Stimulated activated CD8-positive, alpha-beta memory T cell treated with anti-CD3 and anti-CD28 coated beads, Interleukin-4, amount 100 ng/mL, for 4 hours (primary cell): ENCODE measurements around the gene UGT3A1.
"Not testable (repeated sequence)": the region's sequence is repeated elsewhere in the genome, so short reads cannot be mapped to it uniquely, and the experiment has no call there.

Experiments
- DNase-seq, 2 donors: peaks; one replicate each; pipeline ENCODE4 v3.0.0-alpha.2; 2020; ENCODE audit warnings: low read depth in 2 of 2, low spot score in 1 of 2

The UGT3A1 gene

DNA sequence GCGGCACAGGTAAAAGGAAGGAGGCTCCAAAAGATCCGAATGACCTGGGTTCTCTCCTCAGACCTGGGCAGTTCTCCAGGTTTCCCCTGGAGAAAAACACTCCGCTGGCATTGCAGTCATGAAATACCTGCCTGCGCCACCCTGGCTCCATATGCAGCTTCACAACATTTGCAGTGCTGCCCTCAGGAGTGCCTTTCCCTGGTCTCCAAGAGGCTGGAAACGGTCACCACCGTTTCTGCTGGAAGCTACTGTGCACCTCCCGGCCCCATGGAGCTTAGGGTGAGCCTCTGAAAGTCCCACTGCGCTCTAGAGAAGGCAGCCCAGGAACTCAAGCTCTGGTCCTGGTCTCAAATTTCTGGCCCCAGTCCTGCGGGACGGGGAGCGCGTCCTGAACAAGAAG, 670 bp downstream of the UGT3A1 start:
- DNase-seq, result no peak

DNA sequence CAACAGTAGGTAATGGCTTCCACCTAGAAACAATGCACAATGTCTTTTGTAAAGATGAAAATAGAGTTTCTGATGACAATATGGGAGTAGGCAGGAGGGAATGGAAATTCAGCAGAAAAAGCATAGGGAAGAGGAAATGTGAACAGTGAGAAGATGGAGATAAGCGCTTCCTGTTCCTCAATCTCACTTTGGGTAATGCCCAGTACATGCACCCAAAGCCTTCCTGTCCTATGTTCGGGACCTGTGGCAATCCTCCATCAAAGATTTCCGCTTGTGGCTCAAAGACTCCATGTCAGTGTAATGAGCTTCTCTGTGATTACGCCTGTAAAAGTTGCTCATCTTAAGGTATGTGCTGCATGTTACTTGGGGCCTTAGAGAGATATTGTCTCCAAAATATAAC, 2.7 kb downstream of the UGT3A1 start:
- DNase-seq, result no peak

DNA sequence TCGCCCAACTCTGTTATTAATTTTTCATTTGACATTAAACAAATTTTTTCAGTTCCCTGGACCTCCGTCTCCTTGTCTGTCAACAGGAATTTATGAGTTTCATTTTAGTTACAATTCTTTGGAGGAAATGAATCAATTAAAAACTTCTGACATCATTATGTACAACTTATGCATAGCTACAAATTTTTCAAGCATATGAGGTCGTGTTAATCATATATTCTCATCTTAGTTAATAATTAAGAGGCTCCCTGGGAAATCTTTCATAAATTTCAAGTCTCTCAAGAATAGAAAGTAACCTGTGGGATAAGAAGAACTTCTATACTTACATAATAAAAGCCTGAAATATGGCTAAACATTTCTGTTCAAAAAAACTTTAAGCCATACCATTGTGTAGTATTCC, 3.4 kb downstream of the UGT3A1 start:
- DNase-seq, result no peak

DNA sequence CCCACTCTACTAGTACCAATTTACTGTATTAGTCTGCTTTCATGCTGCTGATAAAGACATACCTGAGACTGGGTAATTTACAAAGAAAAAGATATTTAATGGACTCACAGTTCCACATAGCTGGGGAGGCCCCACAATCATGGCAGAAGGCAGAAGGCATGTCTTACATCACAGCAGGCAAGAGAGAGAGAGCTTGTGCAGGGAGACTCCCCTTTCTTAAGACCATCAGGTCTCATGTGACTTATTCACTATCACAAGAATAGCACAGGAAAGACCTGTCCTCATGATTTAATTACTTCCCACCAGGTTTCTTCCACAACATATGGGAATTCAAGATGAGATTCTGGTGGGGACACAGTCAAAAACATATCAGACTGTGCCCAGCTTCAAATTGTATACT, 11.5 kb downstream of the UGT3A1 start:
- DNase-seq, result no peak

DNA sequence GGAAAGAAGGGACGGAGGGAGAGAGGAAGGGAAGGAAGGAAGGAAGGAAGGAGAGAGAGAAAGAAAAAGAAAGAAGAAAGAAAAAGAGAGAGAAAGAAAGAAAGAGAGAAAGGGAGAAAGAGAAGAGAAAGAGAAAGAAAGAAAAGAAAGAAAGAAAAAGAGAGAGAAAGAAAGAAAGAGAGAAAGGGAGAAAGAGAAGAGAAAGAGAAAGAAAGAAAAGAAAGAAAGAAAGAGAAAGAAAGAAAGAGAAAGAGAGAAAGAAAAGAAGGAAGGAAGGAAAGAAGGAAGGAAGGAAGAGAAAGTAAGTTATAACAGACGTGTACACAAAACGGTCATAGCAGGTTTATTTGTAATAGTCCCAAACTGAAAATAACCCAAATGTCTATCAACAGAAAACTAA, 14.3 kb downstream of the UGT3A1 start:
- not testable (repeated sequence) for DNase-seq

DNA sequence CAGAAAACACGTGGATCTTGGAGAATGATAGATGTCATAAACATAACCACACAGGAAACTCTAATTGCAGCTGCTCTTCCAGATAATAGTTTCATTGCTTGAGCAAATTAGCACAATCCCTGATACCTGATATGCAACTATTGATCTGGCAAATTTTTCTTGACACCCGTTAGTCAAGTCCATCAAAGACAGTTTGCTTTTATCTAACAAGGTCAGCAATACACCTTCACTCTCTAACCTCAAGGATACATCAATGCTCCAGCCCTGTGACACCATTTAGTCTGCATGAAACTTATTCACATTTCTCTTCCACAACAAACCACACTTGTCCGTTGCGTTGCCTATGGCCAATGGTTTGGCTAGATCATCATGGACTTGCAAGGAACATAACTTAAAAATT, 16.6 kb downstream of the UGT3A1 start:
- DNase-seq, result no peak

DNA sequence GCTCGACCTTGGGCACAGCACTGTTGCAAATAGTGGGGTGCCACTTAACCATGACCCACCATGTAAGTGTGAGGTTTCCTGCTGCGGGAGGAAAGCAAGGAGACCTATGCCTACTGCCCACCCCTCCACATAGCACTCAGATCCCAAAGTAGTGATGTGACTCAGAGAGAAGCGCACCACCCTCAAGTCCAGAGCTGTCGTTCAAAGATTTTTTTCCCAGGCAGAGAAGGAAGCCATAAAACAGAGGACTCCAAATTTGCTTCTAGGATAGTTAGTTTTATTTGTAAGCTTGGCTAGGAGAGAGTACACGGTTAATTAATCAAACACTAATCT, 19.3 kb downstream of the UGT3A1 start:
- DNase-seq, result no peak

DNA sequence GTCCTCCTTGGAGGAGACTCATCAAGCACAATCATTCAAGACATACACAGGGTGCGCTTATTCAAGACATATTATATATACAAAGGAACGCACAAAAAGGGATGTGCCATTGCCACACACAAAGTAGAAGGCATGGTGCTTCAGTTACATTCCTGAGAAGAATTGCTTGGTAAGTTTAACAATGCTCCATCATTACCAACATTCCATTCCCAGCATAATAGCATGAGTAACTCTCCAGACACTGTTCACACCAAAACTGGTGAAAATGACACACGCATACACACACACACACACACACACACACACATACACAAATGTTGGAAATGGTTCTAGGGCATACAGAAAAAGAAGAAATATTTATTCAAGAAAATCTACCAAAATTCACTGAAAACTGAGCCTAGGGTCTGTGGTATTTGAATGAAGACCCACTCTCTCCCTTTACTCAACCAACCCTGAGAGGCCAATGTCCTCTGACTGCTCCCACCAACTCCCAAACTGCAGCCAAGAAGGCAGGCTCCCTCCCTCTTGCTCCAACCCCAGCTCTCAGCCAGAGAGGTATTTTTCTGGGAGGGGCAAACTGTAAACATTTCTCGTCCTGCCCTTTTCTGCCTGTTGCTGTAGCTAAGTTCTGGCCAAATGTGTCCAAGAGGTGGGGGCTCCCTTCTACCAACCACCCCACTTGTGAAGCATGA, 19.9 kb downstream of the UGT3A1 start:
- DNase-seq, result no peak

DNA sequence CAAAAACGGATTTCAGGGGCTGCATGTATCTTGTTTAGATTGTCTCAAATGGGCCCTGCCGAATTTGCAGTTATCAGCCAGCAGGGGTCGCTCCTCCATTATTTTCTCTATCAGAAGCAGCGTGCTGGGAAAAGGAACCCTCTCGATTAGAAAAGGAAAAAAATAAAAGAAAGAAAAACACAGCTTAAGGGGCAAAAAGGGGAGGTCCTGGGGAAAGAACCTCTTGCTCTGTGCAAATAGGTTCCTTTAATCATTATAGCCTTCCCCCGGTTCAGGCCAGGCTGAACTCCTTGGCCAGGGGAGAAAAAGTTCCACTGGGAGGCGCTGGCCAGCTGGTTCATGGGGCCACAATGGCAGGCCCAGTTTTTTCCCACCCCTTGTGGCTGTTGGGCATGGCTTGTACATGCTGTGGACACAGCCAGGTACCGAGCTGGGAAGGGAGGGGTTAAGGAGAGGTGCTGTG, 27.8 kb downstream of the UGT3A1 start:
- no peak for DNase-seq

DNA sequence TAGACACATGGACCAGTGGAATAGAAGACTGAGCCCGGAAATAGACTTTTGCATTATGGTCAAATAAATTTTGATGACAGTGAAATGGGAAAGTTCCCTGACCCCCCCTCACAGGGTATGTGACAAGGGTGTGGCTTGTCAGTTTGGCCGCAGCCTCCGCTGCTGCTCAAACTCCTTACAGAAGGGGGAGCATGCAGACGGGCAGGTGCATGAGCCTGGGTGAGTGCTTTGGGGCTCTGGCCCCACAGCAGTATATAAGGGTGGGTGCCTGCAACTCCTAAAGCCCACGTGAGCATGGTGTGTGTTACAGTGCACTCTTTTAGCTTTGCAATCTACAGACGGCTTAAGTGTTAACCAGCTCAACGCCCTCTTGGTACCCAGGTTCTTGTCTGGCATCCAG, 30.9 kb downstream of the UGT3A1 start:
- no peak for DNase-seq

DNA sequence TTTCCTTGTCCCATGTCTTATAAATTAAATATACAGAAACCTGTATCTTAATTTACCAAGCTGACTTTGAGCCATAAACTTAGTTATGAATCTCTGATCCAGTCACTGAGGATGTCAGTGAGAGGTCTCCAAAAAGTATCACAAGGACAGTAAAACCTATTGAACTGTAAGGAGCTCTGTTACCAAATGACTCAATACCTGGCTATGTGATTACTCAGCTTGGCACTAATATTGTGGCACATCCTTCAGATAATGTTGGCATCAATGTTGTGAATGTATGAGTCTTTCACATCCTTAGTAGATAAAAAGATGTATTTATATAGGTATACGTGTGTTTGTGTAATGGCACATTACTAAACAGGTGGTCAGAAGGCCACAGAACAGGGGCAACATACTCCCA, 34.8 kb downstream of the UGT3A1 start:
- DNase-seq, result no peak

DNA sequence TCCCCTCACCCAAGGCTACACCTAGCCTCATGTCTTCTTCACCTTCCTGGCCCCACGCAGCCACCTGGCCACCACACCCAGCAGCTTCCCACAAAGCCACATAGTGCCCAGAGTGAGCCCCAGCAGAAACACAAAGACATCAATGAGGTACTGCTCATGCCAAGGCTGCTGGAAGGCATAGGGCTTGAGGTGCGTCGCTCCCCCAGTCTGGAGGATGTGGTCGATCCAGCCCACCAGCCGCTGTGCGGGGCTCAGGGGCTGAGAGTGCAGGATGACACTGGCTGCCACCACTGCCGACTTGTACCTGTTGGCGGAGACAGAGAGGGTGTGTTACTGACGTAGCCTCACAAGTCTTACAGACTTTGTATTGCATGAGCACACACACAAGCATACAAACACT, 37.0 kb downstream of the UGT3A1 start:
- DNase-seq, result no peak

DNA sequence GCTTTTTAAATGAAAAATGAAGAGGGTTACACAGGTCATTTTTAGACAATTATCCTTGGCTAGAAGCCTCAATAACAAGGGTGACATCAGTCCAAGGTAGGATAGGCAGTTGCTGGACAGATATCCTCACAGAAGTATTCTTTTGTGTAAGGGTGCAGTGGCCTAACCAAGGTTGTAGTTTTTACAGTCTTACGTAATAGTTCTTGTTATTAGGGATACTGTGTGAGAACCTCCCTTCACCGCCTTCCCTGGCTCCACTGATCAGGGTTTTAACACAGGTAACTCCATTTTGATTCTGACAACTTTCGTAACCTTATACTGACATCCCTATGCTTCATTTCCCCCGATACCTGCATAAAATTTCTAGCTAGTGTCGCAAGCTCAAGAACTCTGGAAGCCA, 44.1 kb downstream of the UGT3A1 start:
- no peak for DNase-seq

DNA sequence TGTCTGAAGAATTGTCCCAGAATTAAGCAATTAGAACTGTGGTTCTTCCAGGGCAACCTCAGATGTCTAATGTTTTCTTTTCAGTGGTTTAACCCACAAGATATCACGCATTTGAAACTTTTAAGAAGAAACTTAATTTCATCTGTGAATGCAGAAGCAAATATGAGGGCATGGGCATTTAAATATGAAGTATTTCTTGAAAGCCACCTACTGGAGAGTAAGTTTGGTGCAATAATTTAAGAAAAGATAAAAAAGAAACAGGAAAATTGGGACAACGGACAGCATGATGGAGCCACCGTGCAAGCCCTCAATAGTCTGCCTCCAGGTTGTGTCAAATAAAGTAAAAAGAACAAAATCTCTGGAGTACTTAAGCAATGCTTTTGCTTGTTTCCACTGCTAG, 51.6 kb downstream of the UGT3A1 start:
- no peak for DNase-seq

DNA sequence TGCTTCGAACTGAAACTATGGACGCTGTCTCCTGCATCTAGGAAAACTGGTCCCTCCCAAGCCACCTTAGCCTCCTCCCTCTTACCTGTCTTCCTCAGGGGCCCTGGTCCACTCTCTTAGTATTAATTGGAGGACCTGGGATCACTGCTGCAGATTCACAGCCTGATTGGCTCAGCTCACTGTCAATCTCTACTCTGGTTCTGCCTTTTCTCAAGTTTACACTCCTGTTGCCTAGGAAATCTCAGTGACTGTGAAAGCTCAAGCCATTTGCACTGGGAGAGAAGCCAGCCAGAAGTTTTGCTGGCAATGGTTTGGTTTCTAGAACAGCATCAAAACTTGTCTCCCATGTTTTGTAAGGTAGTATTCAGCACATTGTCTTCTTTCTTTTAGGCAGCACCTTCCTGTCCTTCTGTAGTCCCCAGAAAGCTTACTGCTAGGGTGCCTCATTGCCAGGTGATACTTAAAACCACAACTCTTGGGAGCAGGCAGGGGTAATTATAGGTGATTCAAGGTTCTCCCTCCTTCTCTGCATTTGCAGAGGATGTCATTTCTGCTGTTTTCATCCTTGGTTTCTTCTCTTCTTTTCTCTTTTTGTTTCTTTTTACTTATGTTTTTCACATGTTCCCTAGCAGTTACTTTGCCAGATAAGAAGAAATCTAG, 52.5 kb downstream of the UGT3A1 start, which contains the start of gene CAPSL:
Gene CAPSL (minus strand): TSS at position 55 of the 660 bp plus-strand sequence. CDS start 17,502 bp downstream, outside the sequence.
- no peak for DNase-seq

DNA sequence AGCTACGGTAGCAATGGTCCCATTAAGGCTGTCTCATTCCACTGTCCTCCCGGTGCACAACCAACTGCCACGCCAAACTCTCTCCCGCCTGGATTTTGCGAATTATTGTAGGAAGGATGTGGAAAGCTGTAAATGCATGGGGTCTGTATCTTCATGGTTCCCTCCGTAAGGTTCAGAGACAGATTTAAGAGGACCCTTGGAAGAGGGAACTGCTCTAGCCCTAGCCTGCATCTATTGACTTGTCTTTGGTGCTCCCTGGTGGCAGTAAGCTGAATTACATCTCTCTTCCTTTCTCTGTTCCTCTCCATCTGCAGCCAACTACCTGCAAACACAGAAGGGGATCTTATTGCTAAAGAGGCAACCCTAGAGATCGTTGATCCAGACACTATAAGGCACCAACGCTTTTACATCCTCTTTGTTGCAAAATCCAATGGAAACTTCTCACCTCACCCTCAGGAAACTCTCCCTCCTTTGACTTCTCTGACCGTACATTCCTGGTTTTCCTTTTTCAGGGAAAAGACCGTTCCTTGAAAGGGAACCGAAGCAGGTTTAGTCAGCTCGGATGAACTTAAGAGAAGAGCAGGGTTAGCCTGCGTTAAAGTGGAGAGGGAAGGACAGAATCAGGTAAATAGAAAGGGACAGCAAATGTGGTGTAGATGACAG, 64.7 kb downstream of the UGT3A1 start:
- DNase-seq, result peak; percentile 8 to 49

DNA sequence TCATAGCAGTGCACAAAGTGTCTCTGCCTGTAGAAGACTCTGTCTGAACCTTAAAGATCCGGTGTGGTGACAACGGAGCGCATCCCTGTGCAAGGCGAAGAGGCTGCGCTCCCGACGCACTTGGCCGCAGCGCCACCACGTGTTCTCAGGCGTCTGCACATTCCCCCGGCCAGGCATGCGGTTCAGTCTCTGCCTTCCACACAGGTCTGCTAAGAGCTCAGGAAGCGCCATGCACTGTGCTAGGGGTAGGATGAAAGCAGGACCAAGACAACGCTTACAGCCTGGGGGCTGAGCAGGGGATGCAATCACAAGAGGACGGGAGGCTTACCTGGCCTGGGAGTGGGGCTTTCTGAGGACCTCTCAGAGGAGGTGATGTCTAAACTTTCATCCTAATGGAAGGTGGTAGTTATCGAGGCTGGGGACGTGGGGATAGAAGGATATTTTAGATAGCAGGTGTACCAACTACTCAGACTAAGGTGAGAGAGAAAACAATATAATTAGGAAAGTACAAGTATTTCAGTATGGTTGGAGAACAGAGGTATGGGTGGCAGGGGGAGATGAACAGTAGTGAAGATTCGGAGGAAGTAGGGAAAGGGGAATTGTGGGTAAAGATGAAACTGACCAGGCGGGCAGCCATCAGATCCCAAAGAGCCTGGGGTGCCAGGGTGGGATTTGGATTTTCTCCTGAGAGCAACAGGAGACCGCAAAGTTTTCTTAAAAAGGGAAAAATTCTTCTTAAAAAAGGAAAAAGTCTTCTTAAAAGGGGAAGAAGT, 66.1 kb downstream of the UGT3A1 start:
- peak; percentile 62 to 72 for DNase-seq

DNA sequence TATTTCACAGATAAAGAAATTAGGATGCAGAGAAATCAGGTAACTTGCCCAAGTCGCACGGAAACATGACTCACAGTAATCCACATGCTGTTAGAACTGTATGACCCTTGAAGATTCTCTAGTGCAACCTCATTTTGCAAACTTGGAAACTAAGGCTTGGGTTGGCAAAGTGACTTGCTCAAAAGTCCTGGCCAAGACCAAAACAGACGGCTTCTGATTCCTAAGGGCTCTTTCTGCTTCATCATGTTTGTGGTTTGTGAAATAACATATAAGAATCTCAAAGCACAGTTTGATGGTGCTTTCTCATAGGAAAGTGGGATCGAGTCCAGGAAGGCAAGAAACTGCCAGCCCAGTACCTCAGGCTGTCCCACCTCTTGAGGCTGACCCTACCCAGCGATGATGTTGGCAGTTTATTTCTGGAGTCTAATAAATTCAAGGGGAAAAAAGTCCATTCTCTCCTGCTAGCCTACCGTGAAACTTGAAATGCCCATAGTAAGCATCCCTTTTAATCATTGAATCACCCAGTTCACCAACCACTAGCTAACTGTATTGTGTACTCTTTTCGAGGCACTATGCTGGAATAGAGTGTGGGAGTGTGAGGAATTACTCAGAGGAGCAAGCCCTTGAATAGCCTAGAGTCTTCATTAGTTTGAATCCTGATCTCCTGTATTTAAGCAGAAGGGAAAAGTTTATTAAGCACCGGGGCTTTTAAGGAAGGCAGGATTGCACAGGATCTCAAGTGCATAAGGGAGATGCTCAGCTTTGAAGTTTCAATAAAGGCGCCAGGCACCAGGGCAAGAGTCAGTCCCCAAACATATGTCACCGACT, 66.9 kb downstream of the UGT3A1 start:
- DNase-seq, result no peak

DNA sequence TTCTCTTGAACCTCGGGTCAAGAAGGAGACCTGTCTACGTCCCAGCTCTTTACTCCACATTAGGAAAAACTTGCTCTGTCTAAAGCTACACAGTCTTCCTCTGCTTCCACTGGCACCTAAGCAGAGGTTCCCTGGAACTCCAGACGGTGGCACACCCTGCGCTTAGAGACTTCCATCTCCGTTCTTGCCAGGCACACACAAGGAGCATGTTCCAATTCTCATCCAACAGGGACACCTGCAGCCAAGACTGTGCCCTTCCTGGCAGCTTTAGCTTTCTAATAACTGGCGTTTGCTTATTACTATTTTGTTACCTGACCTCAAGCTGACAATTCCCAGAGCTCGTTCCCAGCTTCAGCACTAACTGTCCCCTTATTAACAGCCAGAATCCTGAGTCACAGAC, 68.7 kb downstream of the UGT3A1 start:
- no peak for DNase-seq

DNA sequence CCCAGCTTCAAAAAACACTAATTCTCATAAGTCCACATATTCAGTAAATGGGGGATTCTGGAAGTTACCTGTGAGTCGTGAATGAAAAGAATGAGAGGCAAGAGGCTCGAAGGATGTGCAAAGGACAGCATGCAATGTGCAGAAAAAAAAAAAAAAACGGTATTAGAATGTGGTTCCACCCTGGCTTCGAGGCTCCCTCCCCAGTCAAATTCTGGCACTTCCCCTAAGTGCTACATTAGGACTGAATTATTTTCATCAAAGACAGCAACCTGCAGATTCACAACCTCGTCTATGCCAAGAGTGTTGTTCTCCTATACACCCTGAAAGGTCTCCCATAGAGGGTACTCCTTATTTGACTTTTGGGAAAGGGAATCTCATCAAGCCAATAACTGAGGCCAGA, 69.3 kb downstream of the UGT3A1 start:
- DNase-seq, result no peak

DNA sequence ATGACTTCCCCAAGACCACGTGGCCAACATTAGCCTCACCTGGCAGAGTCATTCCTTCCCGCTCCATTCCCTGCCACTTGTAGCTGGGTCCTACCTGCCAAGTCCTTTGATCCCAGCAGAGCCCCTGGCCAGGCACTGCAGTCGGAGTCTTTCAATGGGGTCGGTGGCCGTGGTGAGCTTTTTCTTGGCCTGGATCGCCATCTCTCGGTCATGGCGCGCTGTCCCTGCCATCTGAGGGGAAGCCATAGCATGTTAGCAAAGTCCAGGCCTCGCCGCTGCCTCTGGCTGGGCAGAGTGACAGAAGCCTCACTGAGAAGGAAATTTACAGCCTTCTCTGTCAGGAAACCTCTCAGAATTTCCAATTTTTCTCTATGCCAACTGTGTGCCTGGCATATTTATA, 70.3 kb downstream of the UGT3A1 start:
- DNase-seq, result no peak
